GM19240 (cell line): ENCODE results near the gene PTPRN.
"Not testable (repeated sequence)": the region's sequence is repeated elsewhere in the genome, so short reads cannot be mapped to it uniquely, and the experiment has no call there.

ENCODE experiments used
- DNase-seq: peaks from one replicate; pipeline ENCODE4 v3.0.0; 2011; ENCODE audit warnings: low spot score; ENCODE audit not compliant: insufficient read length

Gene PTPRN

DNA sequence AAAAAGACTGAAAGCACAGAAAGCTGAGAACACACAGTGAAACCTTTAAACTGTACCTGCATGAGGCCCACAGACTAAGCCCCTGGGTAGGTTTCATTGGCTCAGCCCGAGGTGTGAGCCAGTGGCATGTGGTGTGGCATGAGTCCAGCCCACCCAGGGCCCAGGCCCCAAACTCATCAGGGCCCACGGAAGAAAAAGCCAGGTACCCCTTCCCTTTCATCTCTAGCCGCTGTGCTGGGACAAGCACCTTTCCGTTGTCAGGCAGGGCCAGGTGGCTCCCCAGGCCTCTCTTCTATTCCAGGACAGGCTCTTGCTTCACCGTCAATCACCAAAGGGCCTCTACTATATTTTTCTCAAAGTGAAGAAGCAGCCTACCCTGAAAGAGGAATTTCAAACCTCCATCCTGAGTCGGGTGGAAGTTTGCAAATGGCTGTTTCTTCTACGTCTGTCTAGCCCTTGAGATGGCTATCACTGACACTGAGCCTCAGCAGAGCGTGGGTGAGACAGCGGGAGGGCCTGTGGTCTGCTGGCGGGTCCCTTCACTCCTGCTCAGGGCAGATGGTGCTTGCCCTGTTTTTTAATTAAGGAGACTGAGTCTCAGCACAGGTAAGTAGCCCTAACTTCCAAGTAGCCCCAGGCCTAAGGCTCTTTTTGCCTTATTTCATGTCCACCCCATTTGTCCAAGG is 21.5 kb downstream of the PTPRN start:
- no peak for DNase-seq

DNA sequence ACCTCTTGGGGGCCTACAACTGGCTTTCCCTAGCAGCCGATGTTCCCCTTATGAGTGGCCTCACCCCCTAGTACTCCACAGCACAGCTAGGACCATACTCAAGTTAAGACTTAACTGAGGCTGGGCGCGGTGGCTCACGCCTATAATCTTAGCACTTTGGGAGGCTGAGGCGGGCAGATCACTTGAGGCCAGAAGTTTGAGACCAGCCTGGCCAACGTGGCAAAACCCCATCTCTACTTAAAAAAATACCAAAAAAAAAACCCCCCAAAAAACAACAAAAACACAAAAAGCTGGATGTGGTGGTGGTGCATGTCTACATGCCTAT is 22.1 kb downstream of the PTPRN start:
- DNase-seq, result not testable (repeated sequence)

DNA sequence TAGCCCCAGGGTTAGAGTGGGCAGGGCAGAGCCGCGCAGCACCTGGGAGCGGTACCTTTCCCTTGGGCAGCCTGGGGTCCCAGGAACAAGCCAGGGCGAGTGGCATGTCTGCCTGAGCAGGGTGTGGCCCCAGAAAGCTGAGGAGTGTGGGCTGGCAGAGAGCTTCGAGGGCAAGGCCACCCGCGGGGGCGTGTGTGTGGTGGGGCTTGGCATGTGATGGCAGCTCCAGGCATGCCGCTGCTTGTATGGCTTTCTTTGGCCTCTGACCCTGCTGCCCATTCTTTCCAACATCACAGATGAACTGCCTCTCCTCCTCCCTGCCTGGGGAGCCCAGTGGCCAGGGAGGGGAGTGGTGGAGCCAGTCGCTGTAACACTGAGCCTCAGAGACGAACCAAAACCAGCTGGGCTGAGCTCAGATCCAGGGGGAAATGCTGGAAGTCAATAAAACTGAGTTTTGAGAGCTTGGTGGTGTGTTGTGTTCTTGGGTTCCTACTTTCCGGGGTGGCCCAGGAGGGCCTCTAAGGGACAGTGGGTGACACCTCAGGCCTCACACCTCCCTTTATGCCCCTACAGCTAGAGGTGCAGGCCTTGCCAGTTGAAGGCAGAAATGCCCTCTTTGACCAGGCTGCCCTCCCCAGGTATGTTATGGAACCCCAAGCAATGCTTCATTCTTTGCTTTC is 22.6 kb downstream of the PTPRN start:
- DNase-seq, result no peak

DNA sequence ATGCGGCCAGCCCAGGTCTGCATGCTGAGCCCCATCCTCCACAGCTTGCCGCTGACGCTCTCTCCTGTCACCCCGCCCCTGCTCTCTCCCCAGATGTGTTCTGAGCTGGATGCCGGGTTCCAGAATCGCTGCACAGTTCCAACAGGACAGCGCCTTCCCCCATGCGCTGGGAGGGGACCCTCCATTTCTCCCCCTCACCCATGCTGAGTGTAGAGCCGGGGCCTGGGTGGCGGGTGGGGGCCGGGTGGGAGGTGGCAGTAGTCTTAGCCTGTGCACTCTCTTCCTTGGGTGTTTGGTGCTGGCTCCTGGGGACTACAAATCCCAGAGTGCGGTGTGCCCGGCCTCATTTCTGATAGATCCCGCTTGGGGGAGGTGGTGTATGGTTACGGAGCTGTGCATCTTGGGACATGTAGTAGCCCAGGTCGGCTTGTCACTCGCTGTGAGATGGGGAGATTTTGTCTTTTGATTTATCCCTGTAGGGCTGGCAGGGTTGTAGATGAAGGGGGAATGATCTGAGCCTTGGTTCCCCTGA is 23.2 kb downstream of the PTPRN start:
- DNase-seq, result no peak

DNA sequence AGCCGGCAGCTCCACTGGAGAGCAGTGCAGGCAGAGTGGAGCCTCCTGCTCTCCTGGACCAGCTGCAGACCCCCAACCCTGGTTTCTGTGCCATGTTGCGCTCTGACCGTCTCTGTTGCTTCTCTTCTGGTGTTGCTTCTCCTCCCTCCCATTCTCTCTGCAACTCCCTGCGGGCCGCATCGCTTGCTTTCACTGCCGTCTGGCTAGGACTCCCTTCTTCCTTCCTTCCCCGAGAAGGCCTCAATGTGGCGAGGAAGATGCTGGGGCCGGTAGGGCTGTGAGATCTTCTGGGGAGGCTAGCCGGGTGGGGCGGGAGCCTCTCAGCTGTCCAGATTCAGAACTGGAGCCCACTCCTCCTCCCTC is 23.8 kb downstream of the PTPRN start:
- DNase-seq, result no peak

DNA sequence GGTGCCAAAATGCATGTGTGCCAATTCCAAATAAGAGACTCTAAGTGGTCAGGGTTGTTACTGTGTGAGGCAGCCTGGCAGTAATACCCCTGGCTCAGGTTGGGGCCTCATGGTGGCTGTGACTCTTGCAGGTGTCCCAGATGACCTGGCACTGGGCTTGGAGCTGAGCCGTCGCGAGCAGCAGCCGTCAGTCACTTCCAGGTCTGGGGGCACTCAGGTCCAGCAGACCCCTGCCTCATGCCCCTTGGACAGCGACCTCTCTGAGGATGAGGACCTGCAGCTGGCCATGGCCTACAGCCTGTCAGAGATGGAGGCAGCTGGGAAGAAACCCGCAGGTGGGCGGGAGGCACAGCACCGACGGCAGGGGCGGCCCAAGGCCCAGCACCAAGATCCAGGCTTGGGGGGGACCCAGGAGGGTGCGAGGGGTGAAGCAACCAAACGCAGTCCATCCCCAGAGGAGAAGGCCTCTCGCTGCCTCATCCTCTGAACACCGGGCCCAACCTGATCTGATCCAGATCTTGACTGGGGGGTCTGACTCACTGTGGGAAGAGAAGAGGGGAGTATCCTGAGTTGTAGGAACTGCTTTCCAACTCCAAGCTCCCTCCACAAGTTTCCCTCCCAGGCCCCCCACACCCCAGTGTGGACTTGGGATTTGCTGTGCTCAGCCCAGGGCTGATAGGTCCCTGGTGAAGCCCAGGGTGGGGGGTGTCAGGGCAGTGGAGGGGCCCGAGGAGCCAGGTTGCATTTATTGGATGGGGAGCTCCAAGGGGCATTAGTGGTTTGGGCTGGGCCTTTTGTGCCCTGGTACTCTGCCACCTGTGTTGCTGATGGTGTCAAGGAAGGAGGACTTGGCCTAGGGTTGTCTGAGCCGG is 24.5 kb downstream of the PTPRN start:
- no peak for DNase-seq

DNA sequence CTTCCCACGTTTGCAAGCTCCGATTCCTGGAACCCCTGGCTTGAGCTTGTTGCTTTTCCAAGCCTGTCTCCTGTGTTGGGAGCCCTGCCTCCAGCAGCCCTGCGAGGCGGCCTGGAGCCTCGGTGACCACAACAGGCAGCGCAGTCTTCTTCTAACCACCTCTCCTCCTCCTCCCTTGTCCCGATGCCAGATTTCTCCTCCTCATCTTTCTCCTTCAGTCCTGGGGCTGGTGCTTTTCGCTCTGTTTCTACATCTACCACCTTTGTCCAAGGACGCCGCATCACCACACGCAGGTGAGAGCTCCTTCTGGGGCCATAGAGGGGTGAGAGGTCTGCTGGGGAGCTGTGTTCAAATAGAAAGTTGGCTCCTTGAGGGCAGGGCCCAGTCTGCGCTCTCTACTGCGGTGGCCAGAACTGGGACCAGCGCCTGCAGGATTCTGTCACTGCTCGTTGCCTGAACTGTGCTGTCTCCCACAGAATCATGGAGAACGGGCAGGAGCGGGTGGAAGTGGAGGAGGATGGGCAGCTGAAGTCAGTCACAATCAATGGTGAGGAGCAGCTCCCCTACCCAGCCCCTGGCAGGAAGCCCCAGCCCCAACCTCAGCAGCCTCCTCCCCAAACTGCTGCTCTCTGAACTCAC is 26.1 kb downstream of the PTPRN start:
- DNase-seq, result no peak

DNA sequence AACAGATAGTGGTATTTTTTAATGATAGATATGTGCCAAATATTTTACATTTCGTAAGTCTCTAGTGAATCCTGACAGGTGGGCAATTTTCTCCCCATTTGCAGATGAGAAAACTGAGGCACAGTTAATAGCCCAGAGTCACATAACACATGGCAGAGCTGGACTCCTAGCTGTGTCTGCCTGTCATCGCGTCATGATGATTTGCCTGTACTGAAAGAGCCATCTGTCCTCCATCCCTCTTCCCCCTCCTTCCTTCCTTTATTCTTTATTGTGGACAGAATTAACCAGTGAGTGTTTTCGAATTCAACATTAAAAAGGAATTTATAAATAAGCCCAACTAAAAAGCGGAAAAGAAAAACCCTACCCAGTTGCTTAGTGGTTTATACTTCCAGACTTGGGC is 26.8 kb downstream of the PTPRN start:
- no peak for DNase-seq

DNA sequence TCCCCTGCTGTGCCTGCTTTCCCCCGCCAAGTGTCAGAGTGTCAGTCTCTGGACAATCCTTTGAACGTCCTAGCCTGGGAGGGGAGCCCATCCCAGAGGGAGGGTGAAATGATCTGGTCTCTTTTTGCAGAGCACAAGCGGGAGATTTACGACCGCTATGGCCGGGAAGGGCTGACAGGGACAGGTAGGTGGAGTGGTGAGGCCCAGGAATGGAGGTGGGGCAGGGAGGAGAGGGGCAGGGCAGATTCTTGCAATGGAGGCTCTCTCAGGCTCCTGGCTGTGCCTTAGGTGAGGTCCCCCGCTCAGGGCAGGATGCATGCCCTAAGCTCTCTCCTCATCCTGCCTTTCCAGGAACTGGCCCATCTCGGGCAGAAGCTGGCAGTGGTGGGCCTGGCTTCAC is 27.6 kb downstream of the PTPRN start:
- DNase-seq, result no peak

DNA sequence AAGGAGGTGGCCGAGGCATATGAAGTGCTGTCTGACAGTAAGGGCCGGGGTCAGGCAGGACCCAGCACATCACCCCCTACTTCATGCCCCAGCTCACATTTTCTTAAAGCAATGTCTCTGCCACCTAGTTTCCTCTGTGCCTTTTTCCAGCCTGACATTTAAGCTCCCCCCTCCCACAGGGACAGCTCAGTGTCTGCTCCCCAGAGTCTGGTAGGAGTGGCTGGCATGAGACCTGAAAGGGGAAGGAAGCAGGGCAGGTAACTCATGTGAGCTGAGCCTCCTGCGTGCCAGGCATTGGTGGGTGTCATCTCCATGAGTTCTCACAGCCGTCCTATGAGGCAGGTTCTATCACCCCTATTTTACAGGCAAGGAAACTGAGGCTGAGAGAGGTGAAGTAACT is 28.6 kb downstream of the PTPRN start:
- DNase-seq, result no peak

DNA sequence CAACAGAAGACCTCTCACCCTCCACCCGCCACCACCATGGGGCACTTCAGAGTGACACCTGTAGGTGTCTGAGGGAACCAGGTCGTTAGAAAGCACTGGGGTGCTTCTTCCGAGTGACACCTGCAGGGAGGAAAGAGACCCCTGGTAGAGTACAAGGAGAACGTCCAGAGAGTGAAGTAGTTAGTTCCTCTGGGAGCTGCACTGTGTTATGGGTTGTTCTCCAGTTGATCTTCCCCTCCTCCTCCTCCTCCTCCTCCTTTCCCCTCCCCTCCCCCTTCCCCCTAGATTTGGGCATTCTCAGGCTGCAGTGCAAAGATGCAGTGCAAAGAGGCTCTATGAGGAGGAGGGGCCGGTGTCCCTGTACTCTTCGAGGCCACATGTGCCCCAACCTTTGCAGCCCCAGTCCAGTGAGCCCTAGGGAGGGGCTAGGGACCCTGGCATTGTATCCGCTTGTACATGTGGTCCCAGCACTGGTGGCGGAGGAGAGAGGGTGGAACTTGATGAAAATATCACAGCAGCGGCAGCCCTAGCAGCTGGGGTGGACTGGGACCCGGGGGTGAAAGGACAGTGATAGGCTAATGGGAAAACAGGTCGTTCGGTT is 29.2 kb downstream of the PTPRN start:
- DNase-seq, result no peak

DNA sequence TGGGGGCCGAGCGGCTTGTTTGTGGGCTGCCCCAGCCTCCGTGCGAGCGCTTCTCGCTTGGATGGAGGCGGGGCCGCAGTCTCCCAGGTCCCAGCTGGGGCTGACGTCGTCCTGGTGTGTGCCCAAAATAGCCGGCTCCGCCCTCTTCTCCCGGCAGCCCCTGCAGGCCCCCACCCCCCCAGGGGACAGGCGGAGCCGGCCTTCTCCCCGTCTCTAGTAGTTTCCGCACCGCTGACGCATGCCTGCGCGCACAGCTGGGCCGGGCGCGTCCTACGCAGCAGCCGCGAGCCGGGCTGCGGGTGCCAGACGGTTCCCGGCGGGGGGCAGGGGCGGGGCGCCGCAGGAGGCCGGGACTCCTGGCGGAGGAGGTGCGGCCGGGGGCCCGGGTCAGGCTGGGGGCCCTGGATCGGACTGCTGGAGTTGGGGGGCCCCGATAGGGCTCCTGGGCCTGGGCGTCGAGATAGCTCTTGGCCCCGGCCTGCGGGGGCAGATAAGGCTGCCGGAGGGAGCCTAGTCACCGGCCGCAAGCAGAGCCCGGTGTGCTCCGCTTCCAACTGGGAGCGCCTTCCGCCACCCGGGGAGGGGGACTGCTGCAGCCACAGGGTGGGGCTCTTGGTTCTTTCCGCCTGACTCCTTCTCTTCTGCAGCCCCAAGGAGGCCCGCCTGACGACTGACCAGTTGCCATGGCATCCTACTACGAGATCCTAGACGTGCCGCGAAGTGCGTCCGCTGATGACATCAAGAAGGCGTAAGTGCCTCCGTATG is 29.9 kb downstream of the PTPRN start, which contains the start of gene DNAJB2:
Gene DNAJB2 (plus strand): TSS at position 216 of the 765 bp plus-strand sequence. CDS start 468 bp downstream, at position 684.
- DNase-seq, result peak; percentile 100

DNA sequence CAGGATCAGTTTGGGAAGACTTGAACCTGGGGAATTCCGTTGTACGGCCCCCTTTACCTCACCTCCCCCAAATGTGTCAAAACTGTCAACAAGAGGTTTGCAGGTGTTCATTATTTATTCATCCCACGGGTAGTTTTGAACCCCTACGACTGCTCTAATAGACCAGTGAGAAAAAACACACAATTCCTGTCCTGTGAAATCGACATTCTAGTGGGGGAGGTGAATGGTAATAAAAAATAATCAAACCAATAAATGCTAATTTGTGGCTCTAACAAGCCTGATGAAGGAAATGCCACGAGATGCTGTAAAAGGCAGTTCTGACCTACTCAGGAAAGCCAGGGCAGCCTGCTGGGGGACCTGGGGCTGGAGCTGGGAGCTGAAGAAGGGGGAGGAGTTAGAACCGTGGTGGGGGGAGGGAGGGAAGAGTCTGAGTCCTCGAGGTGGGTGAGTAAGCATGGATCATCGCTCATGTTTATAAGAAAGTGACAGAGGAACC is 30.5 kb downstream of the PTPRN start:
- DNase-seq, result no peak

DNA sequence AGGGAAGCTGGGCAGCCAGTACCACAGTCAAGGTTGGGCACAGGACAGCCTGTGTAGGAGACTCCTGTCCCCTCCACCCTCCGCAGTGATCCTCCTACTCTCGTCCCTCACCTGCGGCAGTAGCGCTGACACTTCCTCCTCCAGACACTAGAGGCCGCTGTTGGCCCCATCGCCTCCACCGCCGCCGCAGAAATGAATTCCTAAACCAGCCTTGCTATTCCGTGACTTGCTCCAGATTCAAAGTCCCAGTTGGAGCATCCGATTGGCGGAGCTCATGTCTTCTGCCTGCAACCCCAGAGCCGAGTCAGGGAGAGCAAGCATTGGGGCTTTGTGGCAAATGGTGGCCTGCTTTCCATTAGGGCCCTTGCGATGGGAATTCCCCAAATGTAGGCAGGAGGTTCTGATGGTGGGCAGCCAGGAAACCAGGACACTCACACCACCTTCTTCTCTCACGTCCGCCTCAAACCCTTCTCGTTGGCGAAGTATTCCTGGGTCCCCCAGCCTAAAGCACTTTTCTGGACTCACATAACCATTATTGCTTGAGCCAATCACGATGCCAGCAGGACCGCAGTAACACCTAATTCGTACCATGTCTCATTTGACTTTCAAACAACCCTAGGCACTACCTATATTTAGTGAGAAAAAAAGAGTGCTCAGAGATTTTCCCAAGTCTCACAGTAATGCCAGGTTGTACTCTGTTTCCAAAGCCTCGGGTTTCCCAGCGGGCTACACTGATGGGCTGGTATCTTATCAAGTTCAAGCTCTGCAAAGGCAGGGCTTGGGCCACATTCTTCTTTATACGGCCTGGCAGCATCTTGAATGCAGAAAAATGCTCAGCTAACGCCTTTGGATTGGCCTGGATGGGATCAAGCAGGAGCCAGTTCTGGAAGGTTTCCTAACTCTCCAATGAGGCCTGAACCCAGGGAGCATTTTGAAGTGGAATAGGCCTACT is 31.2 kb downstream of the PTPRN start:
- peak; percentile 69 for DNase-seq

DNA sequence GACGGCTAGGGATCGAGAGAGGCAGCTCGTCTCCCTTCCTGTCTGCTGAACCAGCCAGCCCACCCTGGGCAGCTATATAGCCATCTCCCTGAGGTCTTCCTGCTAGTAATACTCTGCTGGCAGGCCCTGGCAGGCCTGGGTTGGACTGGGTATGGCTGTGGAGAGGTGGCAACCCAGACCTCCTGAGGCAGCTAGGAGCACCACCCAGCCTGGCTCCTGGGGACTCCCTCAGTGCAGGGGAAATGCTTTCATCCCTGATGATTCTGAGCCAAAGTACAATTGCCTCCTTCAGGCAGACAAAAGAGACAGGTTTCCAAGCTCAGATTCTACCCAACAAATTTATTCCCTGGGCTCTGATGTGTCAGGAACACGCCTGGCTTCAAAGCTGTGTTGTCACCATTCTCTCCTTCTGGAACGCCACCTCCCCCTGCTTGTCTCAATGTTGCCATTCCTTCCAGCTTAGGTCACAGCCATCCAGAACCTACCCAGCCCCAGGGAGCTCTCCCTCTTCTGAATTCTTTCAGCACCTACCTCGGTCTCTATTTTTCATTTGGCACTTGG is 34.8 kb downstream of the PTPRN start:
- DNase-seq, result no peak

DNA sequence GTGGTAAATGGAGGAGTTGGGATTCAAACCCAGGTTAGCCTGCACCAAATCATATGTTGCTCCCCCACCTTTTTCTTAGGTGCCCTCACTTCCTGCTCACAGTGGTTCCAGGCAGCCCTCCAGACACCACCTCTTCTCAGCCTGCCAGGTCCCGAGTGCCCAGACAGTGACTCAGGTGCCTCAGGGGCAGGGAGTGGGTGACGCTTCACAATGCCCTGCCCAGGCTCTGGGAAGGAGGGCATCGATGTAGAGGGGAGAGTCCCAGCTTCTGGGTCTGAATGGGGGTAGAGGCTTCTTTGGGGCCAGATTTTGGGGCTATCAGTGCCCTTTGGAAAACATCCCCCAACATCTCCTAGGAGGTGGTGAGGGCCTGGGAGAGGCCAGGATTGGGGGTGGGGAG is 35.3 kb downstream of the PTPRN start:
- DNase-seq, result no peak

DNA sequence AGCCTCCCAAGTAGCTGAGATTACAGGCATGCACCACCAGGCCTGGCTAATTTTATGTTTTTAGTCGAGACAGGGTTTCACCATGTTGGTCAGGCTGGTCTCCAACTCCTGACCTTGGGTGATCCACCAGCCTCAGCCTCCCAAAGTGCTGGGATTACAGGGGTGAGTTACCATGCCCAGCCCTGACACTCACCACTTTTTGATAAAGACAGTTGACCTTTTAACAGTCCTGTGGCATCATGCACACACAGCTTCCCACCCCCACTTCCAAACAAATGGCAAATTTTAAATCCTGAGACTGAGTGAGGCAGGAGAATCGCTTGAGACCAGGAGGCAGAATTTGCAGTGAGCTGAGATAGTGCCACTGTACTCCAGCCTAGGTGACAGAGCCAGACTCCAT is 36.2 kb downstream of the PTPRN start:
- no peak for DNase-seq

DNA sequence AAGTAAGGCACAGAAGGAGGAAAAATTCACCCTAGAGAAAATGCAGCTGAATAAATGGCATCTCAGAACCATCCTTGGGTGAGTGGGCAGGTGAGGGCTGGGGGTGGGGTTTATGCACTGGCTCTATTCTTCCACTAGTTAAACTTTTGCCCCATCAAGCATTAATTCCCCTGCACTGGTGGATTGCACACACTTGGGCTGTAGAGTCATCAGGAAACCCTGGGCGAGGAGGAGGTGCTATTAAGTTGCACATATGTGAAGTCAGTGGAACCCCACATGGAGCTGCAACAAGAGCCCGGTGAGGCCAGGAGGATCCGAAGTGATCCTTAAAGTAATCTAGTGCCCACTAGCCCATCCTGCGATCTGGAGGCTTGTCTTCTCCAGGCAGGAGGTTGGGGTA is 36.8 kb downstream of the PTPRN start:
- no peak for DNase-seq

DNA sequence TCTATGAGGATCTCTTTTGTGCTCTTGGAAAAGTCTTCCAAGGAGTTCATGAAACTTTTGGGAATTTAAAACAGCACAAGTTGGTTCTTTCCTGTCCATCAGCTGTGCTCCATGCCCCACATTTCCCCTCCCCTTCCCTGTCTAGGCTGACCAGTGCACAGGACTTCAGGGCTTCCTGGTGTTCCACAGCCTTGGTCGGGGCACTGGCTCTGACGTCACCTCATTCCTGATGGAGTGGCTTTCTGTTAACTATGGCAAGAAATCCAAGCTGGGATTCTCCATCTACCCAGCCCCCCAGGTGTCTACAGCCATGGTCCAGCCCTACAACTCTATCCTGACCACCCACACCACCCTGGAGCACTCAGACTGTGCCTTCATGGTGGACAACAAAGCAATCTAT is 38.2 kb downstream of the PTPRN start:
- DNase-seq, result no peak
